Gastroesophageal sphincter (tissue), 3 donors: ENCODE data around the gene ARID2.

Source experiments
- EP300 ChIP-seq: sonication (generic); formaldehyde crosslinking; IDR thresholded peaks from one replicate; pipeline ENCODE4 v1.6.1; 2017; ENCODE audit warnings: antibody characterized with exemption, mild to moderate bottlenecking
- POLR2A ChIP-seq, 2 donors: fragments of 450-650 bp; IDR thresholded peaks; one replicate each; pipeline ENCODE4 v1.6.1; 2017; ENCODE audit warnings: antibody characterized with exemption in 2 of 2, mild to moderate bottlenecking in 2 of 2, moderate library complexity in 1 of 2
- POLR2AphosphoS5 ChIP-seq: sonication (generic); formaldehyde crosslinking; IDR thresholded peaks from one replicate; pipeline ENCODE4 v1.6.1; 2017; ENCODE audit warnings: antibody characterized with exemption
- TF ChIP-seq, protein P1 (sequence below), 4 experiments: fragments of 200-600 bp in 2 of 4; fragments of 450-650 bp in 2 of 4; sonication (generic) in 1 of 4; IDR thresholded peaks; one replicate each; pipeline ENCODE4 v1.5.1; 2017 to 2019; ENCODE audit warnings: antibody characterized with exemption in 4 of 4, mild to moderate bottlenecking in 2 of 4, moderate library complexity in 2 of 4

DNA sequence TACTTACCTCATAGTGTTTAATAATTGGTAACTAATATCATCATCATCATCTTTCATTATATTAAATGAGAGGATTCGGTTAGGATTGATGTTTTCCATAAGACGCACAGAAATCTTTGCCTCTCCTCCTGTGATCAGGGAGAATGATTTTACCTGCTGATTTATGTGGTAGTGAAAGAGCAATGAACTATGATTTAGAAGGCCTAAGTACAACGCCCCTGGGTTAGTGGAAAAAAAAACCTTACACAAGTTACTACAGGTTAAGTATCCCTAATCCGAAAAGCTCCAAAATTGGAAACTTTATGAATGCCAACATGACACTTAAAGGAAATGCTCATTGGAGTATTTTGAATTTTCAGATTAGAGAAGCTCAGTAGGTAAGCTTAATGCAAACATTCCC lies 55.8 kb downstream of the ARID2 start:
- TF ChIP-seq POLR2AphosphoS5 (no peak), POLR2A (IDR thresholded peaks at IDR 0.05) (no peak), EP300 (no peak)
- TF ChIP-seq, protein P1, sequence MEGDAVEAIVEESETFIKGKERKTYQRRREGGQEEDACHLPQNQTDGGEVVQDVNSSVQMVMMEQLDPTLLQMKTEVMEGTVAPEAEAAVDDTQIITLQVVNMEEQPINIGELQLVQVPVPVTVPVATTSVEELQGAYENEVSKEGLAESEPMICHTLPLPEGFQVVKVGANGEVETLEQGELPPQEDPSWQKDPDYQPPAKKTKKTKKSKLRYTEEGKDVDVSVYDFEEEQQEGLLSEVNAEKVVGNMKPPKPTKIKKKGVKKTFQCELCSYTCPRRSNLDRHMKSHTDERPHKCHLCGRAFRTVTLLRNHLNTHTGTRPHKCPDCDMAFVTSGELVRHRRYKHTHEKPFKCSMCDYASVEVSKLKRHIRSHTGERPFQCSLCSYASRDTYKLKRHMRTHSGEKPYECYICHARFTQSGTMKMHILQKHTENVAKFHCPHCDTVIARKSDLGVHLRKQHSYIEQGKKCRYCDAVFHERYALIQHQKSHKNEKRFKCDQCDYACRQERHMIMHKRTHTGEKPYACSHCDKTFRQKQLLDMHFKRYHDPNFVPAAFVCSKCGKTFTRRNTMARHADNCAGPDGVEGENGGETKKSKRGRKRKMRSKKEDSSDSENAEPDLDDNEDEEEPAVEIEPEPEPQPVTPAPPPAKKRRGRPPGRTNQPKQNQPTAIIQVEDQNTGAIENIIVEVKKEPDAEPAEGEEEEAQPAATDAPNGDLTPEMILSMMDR (IDR thresholded peaks at IDR 0.05): no peak
